ENCODE data around the gene HOXC5.
"Not testable (repeated sequence)": the region's sequence is repeated elsewhere in the genome, so short reads cannot be mapped to it uniquely, and the experiment has no call there.

The HOXC5 gene

DNA sequence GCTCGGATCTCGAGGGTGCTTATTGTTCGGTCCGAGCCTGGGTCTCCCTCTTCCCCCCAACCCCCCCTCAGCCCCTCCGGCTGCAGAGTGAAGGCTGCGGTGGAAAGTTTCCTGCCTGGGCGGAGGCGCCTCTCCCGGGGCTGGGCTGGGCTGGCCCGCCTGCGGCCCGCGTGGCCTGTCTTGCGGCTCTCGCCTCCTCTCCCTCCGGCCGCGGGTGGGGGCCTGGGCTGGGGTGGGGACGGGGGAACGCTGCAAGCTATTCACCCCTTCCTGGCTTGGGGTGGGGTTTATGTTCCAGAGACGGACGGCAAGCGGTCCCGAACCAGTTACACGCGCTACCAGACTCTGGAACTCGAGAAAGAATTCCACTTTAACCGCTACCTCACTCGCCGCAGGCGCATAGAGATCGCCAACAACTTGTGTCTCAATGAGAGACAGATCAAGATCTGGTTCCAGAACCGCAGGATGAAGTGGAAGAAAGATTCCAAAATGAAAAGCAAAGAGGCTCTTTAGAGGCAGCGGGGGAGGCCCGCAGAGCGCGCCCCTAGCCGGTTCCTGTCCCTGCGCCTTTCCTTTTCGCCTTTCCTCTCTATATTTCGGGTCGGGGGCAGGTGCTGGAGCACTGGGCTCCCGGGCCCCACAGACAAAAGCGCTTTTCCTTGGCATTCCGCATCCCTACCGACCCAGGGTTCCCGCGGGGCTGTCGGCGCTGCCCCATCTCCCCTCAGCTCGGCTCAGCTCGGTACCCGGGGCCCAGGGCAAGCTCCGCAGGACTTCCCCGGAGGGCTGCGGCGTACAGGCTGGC lies 1.3 kb downstream of the HOXC5 start:
- DNase-seq (ENCODE audit: low spot score): no peak

DNA sequence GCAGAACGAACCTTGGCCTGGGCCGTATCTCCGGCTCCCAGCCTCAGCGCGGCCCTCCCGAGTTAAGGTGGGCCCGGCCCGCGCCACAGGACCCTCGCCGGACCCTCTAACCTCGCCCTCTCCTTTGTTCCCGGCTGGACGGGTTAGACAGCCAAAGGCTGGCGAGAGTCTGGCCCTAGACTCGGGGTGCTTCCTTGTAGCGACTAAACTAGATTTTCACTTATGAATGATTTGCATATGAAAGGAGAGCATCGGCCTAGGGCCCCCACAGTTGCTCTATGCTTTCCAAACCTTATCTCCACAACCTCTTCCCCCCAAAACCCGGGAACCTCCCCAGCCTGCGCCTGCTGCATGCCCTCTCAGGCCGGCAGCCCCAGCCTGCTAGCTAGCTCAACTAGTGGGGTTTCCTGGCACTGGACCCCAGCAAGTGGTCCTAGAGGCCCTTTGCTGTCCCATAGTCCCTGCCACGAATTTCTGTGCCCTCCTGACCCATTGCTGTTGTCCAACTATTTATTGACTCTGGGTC lies 2.0 kb downstream of the HOXC5 start:
- DNase-seq (ENCODE audit: low spot score): no peak

DNA sequence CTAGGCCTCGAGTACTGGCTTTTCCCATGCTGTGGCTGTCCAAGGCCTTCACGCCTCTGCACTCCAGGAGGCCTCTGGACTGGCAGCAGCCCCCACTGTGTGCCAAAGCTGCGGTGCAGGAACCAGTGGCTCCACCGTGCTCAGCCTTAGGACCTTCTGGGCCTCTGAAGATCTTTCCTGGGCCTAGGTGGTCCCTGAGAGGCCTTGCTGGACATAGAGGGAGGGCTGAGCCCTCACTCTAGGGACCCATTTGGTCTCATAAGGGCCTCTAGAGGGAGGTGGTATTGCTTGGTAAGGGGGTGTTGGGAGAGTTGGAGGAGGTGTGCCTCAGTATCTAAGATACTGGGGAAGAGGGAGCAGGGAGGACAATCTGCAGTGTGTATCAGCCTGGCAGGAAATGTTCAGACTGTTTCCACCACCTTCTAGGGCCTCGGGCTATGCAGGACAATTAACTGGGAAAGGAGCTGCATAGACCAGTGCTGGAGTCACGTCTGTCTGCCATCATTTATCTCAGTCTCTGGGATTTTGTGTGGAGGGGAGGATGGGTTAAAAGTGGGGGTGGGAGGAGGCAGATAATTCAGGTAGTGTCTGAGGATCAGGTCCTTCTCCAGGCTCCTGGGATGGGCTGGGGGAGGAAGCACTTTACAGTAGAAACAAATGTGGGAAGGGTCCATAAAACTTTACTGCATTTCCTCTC lies 2.9 kb downstream of the HOXC5 start:
- no peak for DNase-seq (ENCODE audit: low spot score)

DNA sequence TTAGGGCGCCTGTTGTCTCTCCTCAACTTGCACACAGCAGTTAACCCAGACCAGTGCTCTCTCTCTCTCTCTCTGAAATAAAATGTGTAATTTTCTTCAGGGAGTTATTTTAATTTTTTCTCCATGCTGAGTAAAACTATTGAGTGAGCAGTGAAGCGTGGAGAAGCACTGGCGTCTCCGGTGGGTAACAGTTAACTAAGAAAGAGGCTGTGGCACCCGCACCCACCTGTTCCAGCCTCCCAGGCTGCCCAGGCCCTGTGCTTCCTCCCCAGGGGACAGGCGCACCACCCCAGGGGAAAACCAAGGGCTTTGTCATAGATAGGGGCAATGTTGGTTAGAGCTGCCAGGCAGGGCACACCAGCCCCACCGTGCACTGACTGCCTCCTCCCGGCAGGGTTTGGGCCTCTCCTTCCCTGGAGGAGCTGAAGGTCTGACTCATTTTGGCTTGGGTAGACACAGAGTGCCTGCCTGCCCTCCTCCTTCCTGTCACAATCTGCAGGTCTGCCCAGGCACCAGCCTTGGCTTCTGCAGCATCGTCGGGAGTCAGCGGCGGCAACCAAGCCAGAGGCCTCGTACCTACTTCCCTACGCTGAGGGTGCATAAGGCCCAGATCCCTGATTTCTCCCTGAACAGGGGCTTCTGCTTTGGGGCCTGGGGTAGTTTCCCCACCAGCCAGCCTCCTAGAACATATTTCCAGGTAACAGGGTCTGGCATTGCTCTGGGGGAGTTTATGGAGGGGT lies 3.9 kb downstream of the HOXC5 start:
- DNase-seq (ENCODE audit: low spot score): no peak

DNA sequence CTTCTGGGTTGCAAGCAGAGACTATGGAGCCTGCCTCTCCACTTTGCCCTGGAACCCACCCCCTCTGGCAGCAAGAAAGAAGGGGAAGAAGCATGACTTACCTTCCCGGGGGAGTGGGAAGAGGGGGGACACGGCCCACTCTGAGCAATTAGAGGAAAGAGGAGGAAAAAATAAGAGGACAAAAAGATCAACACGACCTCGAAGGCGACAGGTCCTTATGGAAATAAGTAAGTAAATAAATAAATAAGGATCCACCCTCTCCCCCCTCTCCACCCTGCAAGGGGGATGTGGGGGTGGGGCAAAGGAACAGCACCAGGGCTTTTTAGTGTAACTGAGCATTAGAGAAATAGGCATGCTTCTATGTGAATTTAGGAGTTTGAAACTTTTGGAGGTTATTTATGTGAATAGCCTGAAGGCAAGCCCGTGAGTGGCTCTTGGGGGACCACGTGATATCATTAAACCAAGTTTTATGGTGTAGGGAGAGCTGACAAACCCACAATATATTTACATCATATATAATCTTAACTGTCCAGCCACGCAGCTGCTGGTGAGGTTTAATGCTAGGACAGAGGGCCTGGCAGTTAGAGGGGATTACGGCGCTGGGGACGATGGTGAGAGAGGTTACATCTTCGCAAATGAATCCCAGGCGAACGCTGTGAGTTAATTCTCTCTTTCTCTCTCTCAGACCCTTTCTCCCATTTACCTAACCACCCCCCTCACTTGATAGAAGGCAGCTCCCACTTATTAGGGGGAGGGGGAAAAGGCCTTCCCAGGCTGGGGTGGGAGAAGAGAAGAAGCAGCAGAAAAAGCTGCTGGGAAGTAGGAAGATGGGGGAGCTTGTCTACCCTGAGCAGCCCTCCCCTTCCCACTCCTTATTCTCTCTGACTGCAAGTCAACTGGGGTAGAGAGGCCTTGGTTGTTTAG lies 4.8 kb downstream of the HOXC5 start:
- DNase-seq (ENCODE audit: low spot score): no peak

DNA sequence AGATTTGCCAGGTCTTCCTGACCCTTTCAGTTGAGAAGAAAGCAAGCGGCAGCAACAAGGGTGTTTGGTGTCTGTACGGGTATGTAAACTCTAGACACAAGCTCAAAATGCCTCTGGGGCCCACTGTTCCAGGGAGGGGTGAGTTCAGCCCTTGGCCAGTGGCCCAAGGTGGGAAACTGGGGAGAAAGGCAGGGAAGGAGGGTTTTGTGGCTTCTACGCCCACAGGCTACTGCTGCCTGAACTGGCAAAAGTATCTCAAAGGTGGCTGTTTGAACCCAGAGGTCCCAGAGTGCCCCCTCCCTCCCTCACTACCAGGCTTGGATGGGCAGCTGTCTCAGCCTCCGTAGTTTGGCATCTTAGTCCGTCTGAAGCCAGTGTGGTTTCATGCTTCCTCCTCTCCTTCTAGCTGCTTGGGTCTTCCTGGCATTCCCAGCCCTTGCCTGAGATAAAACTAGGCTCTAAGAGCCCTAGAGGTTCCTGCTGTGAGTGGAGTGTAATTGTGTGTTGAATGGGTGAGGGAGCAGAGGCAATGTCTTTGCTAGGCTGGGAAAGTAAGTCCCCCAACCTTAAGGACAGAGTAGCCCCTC lies 5.5 kb downstream of the HOXC5 start:
- DNase-seq (ENCODE audit: low spot score): no peak

DNA sequence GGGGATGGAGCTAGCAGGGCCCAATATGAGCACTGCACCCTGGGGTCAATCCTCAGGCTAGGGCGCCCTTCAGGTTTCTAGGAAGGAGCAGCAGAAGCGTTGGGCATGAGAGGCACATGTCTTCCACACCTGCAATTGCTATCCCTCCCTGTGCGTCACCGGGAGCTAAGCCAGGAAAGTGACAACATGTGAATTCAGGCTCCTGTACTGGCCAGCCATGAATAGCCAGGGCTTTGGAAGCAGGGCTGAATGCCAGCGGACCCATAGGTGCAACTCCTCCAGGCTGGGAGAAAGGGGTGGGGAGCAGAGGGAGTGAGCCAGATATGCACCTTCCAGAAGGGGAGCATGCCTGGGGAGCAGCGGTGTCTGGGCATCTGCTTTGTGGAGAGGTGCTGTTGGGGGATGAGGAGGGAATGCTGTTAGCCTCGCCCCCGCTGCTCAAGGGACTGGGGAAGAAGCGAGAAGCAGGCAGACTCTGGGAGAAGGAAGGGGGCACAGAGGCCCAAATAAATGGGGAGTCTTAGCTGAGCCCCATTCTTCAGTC lies 6.1 kb downstream of the HOXC5 start:
- no peak for DNase-seq (ENCODE audit: low spot score)

DNA sequence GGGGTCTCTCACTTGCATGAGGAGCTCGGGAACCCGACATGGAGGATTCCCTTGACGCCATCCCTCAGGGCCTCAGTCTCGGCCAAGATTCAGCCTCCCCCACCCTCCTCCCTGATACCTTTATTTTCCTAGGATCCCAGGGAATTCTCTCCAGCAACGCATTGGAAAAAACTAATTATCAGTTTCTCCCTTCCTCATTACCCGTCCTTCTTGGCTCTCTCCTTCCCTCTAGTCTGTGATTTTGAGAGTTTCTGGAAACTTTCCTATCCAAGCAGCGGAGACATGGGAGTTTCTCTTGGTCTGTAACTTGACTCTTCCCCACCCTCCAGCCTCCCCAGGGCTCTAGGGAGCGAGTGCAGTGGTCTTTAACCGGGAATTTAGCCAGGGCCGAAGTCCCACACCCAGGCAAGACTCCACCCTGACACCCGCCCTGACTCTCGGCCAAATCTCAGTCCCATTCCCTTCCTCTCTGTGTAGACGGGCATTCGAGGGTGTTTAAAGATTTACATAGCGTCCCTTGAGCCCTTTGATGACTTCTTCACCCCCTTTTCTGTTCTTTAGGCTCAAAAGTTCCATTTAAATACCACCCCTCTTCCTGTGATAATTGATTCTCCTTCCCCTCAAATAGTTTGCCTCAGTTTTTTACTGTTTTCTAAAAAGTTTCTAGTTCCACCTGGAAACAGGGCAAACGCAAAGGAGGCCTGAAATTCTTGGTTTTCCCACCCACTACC lies 6.7 kb downstream of the HOXC5 start:
- DNase-seq (ENCODE audit: low spot score): no peak

DNA sequence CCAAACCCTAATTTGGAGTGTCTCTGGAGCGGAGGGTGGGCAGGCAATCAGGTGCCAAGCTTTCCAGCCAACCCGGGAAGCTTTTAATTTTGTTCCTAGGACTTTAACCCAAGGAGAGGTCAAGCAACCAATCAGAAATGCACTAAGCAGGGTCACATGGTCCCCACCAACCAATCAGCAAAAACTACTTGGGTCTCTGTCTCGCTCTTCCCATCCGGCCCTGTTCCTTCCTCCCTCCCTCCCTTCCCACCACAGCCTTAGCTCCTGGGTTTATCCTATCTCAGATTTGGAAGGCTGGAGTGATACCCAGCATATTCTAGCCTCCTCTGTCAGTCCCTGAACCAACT lies 7.3 kb downstream of the HOXC5 start:
- no peak for DNase-seq (ENCODE audit: low spot score)

DNA sequence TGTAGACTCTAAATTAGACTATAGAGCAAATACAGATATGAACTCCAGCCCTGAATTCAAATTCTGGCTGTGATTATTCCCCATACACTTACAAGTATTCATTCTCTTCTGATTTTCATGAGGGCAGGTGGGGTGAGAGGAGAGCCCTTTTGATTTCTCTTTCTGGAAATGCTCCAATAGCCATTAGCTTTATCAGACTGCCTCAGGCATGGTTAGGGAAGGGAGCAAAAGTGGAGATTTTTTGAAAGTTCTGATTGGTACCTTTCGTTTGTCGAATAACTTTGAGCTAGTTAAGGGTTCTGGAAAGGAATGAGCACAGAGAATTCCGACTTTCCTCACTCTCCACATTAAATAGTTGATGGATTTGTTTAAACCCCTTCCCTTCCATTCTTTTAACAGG lies 7.8 kb downstream of the HOXC5 start:
- no peak for DNase-seq (ENCODE audit: low spot score)

DNA sequence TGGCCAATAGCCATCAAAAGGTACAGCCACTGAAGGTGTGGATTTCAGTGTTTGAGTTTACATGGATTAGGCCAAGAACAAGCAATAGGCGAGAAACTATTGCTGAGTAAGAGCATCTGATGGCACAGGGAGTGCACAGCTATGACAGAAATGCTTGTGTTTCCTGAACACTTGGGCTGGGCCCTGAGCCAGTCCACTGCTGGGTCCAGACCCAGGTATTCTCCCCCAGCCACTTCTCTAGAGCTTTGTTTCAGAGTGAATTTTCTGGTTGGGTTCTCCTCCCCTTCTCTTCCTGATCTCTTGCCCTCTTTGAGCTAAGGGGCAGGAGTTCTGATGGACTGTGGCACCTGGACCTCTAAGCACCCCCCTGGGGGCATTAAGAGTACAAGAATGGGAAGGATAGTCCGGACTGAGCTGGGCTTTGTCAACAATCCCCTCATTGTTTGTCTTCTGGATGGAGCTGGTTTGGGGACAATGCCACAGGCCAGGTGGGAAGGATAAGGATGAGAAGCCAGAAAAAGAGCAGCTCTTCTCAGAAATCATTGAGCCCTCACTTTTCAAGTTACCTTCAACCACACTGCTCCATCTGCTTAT lies 8.3 kb downstream of the HOXC5 start:
- DNase-seq (ENCODE audit: low spot score): no peak

DNA sequence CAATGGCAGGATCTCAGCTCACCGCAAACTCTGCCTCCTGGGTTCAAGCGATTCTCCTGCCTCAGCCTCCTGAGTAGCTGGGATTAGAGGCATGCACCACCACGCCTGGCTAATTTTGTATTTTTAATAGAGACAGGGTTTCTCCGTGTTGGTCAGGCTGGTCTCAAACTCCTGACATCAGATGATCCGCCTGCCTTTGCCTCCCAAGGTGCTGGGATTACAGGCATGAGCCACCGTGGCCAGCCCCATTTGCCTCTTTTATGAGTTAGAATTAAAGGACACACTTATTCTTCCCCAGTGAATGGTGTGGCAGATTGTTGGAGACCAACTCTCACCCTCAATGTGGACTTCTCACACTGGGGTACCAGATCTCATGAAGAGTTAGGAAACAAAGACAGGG lies 9.2 kb downstream of the HOXC5 start:
- not testable (repeated sequence) for DNase-seq (ENCODE audit: low spot score)

DNA sequence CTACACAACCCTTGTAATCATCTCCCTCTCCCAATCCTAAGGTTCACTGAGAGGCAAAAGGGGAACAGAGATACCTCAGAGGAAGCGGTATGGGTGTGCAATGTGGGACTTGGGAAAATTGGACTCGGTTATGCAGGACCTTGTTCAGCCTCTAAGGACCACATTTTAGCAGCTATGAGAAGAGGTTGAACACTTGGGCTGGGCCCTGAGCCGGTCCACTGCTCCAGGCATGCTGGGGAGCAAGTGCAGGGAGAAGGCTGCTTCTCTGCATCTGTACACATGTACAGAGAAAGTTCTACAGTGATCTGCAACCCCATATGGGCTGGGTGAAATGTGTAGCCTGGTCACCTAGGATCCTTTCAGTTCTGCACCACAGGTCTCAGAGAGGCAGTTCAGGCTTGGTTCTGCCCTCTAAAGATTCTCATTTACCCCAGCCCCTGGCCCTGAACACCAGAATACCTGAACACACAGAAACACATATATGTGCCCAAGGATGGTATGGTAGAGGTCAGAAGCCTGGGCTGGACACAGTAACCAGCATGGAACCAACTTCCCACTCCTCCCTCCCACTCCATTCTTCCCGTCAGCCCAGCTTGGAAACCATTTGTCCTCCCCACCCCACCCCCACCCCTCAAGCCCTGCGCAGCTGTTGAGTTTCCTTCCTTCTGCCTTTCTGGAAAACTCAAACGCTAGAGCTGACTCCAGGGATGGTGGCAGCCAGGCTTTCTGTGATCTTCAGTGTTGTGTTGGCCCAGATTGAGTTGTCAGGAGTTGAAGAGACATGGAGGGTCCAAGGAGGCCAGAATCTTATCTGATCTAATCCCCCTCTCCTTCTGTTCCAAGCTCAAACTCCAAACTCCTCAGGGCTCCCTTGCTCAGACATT lies 10.4 kb downstream of the HOXC5 start:
- no peak for DNase-seq (ENCODE audit: low spot score)

DNA sequence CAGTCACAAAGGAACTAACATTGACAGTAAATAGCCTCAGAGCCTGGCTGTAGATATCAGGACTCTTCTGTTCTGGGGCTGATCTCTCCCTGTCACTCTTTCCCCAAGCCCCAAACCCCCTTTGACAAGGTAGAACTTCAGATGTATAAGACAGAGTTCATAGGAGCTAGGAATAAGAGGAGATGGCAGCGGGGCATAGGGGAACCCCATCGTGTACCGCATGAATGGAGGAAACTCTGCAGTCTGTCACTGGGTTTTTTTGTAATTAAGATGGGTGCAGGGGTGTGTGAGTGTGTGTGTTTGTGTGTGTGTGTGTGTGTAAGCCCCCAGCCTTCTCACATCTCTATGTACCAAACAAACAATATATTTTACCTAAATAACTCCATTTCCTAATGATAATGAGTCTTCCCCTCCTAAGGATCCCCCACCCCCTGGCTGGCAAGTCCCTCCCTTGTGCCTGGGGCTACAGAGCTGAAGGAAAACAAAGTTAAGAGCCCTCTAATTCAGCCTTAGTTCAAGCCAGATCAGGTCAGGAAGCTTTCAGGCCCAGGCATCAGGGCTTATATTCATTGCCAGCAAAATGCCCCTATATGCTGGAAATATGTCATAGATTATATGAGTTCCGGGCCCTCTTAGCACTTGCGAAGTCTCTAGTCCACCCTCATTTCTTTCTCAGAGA lies 11.7 kb downstream of the HOXC5 start:
- no peak for DNase-seq (ENCODE audit: low spot score)

DNA sequence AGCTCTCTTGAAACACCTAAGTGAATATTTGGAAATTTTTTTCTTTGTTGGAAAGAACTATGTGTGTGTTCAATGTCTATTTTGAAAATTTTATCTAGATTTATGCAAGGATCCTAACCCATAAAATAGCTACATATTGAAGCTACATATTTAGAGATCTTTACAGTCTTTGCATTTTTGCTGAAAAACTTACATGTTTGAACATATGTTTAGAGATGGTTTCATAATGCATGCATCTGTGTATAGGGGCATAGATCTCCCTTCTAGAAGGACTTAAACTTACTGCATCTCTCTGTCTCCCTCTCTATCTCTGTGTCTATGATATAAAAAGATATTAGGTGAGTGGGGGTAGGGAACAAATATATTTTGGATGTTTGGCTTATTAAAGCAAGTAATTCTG lies 12.6 kb downstream of the HOXC5 start:
- no peak for DNase-seq (ENCODE audit: low spot score)

DNA sequence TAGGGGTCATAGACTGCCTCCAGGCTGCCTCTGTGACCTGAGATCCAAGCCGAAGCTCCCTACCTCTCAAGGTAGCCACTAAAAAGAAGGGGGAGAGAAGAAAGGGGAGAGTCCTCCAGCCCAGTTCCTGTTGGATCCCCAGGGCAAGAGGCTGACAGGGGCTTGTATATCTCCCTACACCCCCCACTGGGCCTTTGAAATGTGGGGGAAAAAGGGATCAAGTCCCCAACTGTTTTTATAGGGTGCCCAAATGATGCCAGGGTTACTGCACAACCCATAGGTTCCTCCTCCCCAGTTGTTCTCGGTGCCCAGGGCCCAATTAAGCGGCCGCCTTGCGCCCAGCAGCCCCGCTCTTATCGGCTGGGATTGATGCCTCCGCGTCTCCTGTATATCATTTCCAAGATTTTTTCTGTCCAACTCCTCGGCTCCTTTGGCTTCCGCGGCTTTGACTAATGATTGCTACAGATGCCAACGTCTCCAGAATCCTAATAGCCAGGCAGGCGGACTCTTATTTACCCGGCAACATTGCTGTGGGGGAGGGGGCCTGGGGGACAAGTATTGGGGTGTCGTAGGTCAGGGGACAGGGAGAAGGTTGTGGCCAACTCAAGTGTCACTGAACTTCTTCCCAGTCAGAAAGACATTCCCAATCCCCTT lies 13.1 kb downstream of the HOXC5 start:
- DNase-seq (ENCODE audit: low spot score): no peak

DNA sequence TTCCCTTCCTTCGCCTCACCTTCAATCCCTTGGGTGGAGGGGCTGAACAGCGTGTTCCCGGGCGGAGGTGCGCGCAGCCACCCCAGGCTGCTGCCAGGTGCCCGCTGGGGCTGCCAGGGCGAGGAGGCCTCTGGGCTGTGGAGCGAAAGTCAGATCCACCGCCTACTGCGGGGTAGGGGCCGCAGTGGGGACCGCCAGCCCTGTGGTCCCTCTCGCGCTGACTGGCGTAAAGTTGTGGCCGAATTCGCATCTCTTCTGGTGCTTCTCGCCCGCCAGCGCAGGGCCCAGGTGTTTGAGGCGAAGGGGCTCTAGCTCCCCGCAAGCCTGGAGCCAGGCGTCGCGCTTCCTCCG lies 13.9 kb downstream of the HOXC5 start:
- no peak for DNase-seq (ENCODE audit: low spot score)
